Measurements from ENCODE around the gene GGCX.
A peak's percentile ranks its signal among the peaks of the same experiment; 100 is the strongest.

GGCX gene

DNA sequence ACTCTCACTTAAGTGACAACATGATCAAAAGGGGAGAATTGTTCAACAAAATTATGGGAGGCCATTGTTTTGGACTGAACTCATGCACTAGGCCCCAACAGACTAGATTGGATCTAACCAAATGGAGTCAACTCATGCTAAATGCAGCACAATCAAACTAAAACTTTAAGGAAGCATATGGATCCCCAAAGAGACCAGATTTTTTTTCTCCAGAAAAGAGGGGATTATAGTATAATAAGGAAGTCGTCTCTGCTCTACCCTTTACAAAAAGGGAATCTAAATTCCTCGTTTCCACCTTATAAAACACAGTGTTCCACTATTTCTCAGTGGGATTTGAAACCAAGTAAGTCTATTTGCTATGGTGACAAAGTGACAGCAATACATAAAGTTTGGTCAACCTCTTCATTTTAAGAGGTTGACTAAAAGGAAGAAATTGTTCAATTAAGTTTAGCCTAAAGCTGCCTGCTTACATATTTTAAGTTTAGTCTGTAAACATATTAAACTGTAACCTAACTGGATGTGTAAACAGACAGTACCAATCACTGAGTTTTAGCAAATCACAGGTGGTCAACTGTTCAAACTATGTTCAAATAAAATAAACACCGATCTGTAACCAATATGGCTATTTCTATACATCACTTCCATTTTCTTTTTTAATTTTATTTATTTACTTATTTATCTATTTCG, 63.2 kb downstream of the GGCX start:
- no peak for DNase-seq (ENCODE audit: low read depth, low spot score)
- peak overlapping the region; percentile 78 for H3K27ac ChIP-seq

DNA sequence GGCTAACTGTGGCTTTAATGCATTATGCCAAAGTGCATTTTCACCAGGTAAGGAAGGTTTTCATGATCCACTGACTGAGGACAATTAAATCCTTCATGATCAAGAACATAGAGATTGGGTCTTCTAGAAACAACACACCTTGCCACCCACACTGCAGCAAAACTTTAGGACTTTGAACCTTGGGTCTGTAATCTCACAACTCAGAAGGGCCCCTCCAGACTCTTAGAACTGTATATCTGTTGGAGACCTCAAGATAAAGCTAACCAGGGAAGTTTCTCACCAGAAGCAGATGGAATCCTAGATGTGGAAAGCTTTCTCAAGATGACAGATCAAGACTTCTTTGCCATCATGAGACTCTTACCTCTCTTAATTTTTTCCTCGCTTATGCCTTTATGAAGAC, 64.9 kb downstream of the GGCX start:
- no peak for DNase-seq (ENCODE audit: low read depth, low spot score)
- no peak overlapping the region for H3K27ac ChIP-seq

Measured in epithelial cell of prostate (primary cell).